ENCODE data around the gene TEKTIP1.

Gene TEKTIP1

DNA sequence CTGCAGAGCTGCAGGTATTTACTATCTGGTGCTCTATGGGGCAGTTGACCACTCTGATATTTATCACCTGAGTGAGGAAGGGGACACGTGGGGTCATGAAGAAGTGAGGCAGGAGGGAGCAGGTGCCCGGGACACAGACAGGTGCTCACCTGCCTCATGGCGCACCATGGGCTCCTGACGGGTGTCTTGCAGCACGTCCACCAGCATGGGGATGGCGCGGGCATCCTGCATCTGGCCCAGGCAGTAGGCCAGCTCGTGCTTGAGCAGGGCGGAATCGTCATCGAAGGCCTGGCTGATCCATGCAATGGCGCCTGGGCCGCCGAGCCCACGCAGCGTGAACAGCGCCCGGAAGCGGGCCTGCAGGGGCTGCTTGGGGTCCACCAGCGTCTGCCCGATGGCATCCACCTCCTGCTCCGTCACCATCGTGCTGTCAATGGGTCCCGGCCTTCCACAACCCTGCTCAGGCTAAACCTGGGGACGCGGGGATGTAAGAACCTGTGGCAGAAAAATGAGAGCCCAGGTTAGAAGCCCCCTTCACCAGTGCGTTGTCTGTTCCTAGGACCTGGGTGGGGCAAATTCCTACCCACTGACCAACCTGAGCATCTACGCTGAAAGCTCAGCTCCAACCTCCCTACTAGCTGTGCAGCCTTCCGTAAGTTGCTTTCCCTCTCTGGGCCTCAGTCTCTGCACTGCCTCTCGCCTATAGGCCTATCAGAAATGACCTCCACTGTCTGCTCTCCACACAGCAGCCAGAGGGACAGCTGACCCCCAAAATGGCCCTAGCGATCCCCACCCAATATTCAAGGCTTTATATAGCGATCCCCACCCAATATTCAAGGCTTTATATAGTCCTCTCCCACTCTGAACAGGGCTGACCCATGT lies 42.3 kb upstream of the TEKTIP1 start:
- TF ChIP-seq, protein P1, sequence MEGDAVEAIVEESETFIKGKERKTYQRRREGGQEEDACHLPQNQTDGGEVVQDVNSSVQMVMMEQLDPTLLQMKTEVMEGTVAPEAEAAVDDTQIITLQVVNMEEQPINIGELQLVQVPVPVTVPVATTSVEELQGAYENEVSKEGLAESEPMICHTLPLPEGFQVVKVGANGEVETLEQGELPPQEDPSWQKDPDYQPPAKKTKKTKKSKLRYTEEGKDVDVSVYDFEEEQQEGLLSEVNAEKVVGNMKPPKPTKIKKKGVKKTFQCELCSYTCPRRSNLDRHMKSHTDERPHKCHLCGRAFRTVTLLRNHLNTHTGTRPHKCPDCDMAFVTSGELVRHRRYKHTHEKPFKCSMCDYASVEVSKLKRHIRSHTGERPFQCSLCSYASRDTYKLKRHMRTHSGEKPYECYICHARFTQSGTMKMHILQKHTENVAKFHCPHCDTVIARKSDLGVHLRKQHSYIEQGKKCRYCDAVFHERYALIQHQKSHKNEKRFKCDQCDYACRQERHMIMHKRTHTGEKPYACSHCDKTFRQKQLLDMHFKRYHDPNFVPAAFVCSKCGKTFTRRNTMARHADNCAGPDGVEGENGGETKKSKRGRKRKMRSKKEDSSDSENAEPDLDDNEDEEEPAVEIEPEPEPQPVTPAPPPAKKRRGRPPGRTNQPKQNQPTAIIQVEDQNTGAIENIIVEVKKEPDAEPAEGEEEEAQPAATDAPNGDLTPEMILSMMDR (IDR thresholded peaks at IDR 0.05), result no peak

DNA sequence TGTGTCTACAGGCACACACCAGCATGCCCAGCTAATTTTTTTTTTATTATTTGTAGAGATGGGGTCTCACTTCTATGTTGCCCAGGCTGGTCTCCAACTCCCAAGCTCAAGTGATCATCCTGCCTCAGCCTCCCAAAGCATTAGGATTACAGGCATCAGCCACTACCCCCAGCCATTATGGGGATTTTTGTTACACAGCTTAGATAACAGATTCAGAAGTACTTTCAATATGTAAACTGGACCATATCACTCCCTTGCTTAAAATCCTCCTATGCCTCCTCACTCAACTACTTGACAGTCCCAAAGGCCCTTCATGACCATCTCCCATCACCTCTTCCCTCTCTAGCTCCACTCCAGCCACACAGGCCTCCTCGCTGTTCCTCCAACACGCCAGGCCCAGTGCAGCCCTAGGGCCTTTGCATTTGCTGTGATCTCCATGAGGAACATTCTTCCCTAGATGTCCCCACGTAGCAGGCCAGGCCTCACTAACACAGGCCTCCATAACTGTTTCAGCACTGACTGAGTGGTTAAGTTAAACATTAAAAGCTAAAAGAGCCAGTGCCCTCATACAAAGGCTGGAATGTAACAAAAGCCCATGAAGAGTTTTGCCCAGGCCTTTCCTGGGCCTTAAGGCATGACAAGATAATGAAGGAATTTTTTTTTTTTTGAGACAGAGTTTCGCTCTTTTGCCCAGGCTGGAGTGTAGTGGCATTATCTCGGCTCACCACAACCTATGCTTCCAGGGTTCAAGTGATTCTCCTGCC lies 41.0 kb upstream of the TEKTIP1 start:
- TF ChIP-seq, protein P1 (IDR thresholded peaks at IDR 0.05), result no peak

DNA sequence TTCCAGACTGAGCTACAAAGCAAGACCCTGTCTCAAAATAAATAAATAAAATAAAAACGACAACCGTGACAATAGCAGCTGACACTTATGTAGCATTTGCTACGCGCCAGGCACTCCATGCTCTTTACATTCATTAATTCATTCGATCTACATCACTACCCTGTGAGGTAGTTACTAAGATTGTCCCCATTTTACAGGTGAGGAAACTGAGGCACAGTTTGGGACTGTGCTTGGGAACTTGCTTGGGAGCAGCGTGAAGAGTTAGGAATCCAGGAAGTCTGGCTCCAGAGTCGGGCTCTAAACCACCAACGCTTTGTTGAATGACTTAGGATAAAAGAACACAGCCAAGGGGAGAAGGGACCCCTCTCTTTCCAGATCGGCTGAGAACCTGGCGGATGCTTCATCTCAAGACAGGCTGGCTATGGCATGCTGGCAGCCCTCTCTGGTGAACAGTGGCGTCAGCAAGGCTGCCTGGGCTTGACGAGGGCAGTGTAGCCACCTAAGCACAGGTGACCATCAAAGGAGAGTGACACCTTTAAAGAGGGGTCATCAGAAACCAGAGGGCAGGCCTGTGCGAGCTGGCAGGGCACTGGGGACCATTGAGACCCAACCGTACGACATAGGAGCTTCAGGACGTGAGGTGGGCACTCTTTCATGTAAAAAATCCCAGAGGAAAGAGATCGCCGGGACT lies 39.1 kb upstream of the TEKTIP1 start:
- TF ChIP-seq, protein P1 (IDR thresholded peaks at IDR 0.05), result no peak

DNA sequence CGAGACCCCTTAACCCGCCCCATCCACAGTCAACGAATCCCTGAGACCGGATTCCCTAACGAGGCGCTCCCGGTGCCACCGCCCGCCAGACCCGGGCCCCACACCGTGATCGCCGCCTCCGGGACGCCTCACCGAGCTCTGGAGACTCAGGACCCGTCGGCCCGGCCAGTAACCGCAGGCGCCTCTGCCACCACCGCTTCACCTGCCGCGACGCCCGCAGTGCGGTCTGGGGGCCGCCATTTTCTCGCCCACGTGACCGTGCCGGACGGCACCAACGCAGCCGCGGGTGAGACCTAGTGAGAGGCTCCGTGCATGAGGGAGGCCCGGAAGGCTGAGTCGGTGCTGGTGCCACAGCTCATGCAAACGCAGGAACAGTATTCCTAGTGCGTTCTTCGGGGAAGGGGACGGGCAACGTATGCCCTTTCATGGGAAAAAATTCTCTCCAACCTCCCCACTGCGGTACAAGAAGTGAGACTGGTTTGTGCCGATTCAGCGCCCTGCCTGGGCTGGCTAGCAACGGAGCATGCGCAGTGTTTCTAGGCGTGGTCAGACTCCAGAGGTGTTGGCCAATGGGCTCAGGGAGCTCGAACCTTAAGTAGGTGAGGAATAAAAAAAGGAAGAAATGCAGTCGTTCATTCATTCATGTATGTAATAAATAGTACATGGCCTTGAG lies 38.4 kb upstream of the TEKTIP1 start, which contains the start of gene DOHH:
Gene DOHH (minus strand): TSS at position 246 of the 673 bp plus-strand sequence. CDS start 3,860 bp downstream, outside the sequence.
- TF ChIP-seq, protein P1 (IDR thresholded peaks at IDR 0.05), result no peak

DNA sequence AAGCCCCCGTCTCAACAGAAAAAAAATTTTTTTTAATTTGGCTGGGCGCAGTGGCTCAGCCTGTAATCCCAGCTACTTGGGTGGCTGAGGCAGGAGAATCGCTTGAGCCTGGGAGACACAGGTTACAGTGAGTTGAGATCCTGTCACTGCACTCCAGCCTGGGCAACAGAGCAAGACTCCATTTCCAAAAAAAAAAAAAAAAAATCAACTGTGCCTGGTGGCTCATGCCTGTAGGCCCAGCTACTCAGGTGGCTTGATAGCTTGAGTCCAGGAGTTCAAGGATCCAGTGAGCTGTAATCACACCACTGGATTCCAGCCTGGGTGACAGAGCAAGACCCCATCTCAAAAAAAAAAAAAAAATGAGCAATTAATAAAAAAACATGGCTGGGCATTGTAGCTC lies 37.2 kb upstream of the TEKTIP1 start:
- TF ChIP-seq, protein P1 (IDR thresholded peaks at IDR 0.05), result no peak

DNA sequence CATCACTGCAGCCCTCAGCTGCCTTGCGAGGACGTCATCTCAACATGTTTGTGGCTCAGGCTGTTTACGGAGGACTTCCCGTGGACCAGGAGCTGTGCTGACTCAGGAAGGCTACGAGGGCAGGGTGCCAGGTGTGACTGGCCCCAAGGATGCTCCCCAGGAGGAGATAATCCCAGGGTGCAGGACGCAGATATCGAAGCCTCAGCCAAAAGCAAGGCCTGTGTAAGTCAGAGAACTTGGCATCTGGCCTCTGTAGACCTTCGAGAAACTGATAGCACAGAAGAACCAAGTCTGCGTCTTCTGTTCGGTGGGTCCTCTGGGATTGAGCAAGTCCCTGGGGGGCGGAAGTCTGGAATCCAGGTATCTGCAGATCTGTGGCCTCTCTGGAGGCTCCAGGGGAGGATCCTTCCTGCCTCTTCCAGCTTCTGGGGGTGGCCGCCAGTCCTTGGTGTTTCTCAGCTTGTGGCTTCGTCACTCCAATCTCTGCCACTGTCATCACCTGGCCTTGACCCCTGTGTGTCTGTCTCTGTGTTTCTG lies 35.9 kb upstream of the TEKTIP1 start:
- TF ChIP-seq, protein P1 (IDR thresholded peaks at IDR 0.05), result no peak
